Hepatocyte (in vitro differentiated cells): ENCODE data around the gene SETD4.

Source experiments
- CTCF ChIP-seq: fragments of 200-600 bp; sonication (generic); IDR thresholded peaks from 2 replicates; pipeline ENCODE4 v1.5.1; 2016; ENCODE audit warnings: antibody characterized with exemption, mild to moderate bottlenecking; ENCODE audit not compliant: poor library complexity
- EZH2 ChIP-seq: fragments of 200-600 bp; sonication (generic); IDR thresholded peaks from 2 replicates; pipeline ENCODE4 v1.6.1; 2016; ENCODE audit warnings: antibody characterized with exemption, mild to moderate bottlenecking, borderline replicate concordance
- EZH2phosphoT487 ChIP-seq: fragments of 200-600 bp; sonication (generic); IDR thresholded peaks from one replicate; pipeline ENCODE4 v1.6.1; 2018; ENCODE audit warnings: antibody characterized with exemption, mild to moderate bottlenecking, low read depth, moderate library complexity; ENCODE audit not compliant: unreplicated experiment, severe bottlenecking

- TF ChIP-seq CTCF, result no peak
- TF ChIP-seq EZH2, result no peak
- no peak for TF ChIP-seq EZH2phosphoT487
Observed at GRCh38 chr21:36103434-36103833, 43.1 kb upstream of the SETD4 start.
